Brain microvascular endothelial cell (primary cell): ENCODE data around the gene COG5.

Experiments
- DNase-seq: peaks from one replicate; pipeline ENCODE4 v3.0.0-alpha.2; 2020
- H3K27ac ChIP-seq: fragments of 250-450 bp; sonication (Bioruptor Pico); 2 replicates; pipeline ENCODE4 v1.5.1; 2020; ENCODE audit warnings: mild to moderate bottlenecking, moderate library complexity
- H3K27me3 ChIP-seq: fragments of 250-450 bp; sonication (Bioruptor Pico); replicated peaks from 2 replicates; pipeline ENCODE4 v1.5.1; 2020; ENCODE audit warnings: mild to moderate bottlenecking
- H3K36me3 ChIP-seq: fragments of 250-450 bp; sonication (Bioruptor Pico); replicated peaks from 2 replicates; pipeline ENCODE4 v1.5.1; 2020; ENCODE audit warnings: mild to moderate bottlenecking
- H3K4me3 ChIP-seq: 2 replicates; pipeline ENCODE4 v1.5.1; 2011; ENCODE audit warnings: low read depth, mild to moderate bottlenecking, control low read depth, low read length, moderate library complexity
- in situ Hi-C: cut with HindIII; loops from 2 replicates; pipeline ENCODE4 v1.10.0; 2017; ENCODE audit warnings: low sequenced_read_pairs, low pct_ligation_motif_present
- TF ChIP-seq, protein P1 (sequence below): IDR thresholded peaks from 2 replicates; pipeline ENCODE4 v1.5.1; 2011; ENCODE audit warnings: low read depth, mild to moderate bottlenecking, moderate library complexity, low read length, control low read depth, inconsistent platforms; ENCODE audit errors: missing control alignments

Gene COG5

DNA sequence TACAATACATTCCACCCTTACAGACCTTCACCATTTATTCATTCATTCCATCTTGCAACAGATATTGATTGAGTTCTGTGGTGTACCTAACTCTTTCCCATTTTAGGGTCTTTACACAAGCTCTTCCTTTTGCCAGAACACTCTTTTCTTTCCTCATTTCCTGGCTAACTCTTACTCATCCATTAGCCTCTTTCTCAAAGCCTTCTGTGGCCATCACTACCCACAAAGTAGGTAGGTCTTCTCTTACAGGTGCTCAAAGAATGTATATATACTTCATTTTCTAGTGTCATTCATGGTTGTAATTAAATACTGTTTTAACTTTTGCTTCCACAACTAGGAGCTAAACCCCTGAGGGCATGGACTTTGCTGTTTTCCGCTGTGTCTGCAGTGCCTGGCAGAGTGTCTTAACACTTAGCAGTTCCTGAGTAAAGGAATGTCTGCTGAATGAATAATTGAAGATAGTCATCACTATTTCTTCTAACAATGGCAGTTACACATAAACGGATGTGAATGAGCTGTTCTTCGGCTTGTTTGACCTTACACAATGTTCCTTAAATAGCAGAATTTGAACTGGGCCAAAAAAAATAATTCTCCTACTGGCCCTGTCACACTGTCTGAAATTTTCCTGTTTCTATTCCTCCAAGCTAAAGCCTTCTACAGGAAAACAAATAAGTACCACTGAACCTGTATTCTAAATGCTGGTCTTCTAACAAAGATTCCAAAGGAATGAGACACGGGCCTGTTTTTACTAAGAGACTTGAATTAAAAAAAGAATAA, 31.4 kb upstream of the COG5 start:
- H3K27me3 ChIP-seq: no peaks in the 10 kb centered on the region
- peaks cover 3% of the 10 kb centered on the region for H3K36me3 ChIP-seq
- H3K4me3 ChIP-seq: no peak overlapping the region
- TF ChIP-seq, protein P1, sequence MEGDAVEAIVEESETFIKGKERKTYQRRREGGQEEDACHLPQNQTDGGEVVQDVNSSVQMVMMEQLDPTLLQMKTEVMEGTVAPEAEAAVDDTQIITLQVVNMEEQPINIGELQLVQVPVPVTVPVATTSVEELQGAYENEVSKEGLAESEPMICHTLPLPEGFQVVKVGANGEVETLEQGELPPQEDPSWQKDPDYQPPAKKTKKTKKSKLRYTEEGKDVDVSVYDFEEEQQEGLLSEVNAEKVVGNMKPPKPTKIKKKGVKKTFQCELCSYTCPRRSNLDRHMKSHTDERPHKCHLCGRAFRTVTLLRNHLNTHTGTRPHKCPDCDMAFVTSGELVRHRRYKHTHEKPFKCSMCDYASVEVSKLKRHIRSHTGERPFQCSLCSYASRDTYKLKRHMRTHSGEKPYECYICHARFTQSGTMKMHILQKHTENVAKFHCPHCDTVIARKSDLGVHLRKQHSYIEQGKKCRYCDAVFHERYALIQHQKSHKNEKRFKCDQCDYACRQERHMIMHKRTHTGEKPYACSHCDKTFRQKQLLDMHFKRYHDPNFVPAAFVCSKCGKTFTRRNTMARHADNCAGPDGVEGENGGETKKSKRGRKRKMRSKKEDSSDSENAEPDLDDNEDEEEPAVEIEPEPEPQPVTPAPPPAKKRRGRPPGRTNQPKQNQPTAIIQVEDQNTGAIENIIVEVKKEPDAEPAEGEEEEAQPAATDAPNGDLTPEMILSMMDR: no peak
- H3K27ac ChIP-seq: peak overlapping the region; percentile 73
- peak; percentile 86 for DNase-seq
- in situ Hi-C loops: no loop called here

DNA sequence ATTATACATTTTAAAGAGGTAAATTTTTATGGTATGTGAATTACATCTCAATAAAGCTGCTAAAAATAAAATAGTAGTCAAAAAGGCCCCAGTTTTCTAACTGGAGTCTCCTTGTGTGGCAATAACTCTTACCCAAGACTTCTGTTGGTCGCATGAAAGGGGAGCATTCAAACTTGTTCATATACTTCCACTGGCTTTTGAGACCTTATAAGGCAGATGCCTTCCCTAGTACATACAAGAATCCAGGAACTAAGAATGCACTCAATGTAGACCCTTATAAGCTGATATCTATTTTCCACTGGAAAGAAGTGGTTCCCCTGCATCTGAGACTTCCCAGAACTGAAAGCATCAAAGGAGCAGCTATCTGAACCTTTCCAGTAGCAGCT, 29.3 kb upstream of the COG5 start:
- DNase-seq: no peak
- peaks cover 6% of the 10 kb centered on the region for H3K36me3 ChIP-seq
- no peaks in the 10 kb centered on the region for H3K27me3 ChIP-seq
- TF ChIP-seq, protein P1: no peak
- in situ Hi-C loops: no loop called here
- no peak overlapping the region for H3K4me3 ChIP-seq
- no peak overlapping the region for H3K27ac ChIP-seq

DNA sequence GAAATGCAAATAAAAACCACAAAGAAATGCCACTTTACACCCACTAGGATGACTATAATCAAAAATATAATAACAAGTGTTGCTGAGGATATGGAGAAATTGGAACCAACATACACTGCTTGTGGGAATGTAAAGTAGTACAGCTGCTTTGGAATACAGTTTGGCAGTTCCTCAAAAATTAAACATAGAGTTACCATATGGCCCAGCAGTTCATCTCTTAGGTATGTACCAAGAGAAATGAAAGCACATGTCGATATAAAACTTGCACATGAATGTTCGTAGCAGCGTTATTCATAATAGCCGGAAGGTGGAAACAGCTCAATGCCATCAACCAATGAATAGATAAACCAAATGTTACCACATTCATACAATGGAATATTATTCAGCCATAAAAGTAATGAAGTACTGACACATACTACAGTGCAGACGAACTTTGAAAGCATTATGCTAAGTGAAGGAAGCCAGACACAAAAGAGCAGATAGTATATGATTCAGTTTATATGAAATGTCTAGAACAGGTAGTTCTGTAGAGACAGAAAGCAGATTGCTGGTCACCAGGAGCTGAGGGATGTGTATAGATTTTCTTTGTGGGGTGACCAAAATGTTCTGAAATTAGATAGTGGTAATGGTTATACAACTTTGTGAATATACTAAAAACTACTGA, 28.8 kb upstream of the COG5 start:
- Histone ChIP-seq H3K27me3 (no peaks in the 10 kb centered on the region), H3K27ac (no peak overlapping the region), H3K4me3 (no peak overlapping the region), H3K36me3 (peaks cover 3% of the 10 kb centered on the region)
- TF ChIP-seq, protein P1: no peak
- no peak for DNase-seq
- in situ Hi-C loops: no loop called here

DNA sequence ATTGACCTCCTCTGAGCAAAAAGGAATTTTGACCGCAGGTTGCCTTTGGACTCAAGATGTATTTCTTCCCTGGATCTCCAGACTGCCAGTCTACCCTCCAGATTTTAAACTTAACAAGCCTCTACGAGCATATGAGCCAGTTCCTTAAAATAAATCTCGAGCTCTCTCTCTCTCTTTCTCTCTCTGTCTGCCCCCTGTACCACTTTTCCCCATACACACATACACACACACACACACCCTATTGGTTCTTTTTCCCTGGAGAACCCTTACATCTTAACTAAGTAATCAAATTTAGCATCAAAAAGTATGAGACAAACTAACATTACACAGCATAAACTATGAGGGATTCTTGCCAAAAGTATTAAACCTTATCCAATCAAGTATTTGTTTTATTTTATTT, 27.7 kb upstream of the COG5 start:
- TF ChIP-seq, protein P1: no peak
- no peak overlapping the region for H3K27ac ChIP-seq
- H3K27me3 ChIP-seq: no peaks in the 10 kb centered on the region
- in situ Hi-C loops: no loop called here
- no peak for DNase-seq
- no peak overlapping the region for H3K4me3 ChIP-seq
- H3K36me3 ChIP-seq: peaks cover 8% of the 10 kb centered on the region

DNA sequence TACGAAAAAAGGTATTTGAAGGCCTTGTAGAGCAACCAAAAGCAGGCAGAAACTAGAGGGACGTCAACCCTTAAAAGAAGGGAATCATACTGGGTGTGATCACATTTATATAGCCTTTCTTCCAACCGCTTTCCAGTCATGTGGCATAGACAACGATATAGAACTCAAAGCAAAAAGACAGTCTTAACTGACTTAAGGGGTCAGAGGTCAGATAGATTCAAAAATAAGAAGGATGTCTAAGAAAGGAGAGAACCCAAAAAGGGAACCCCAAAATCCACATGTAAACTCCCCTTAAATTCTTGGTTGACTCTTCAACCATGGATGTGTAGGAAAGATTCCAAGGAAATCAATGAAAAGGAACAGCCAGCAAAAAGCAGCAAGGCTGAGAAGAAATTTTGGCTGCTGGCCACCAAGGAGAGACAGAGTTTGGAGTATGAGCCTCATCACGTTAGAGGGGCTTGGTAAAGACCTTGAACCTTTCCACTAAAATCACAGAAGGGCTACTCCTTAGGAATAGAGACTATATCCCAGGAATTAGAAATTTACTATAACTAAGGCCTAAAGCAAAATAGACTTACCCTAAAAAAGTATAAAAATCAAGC, 24.9 kb upstream of the COG5 start:
- no peak overlapping the region for H3K27ac ChIP-seq
- H3K27me3 ChIP-seq: no peaks in the 10 kb centered on the region
- in situ Hi-C loops: no loop called here
- no peak overlapping the region for H3K4me3 ChIP-seq
- no peak for DNase-seq
- H3K36me3 ChIP-seq: peaks cover 11% of the 10 kb centered on the region
- TF ChIP-seq, protein P1: no peak
